ENCODE data around the gene CELF3. TPM values are rescaled to one million over a fixed set of nuclear protein-coding genes. Genes with fewer than 3 reads are reported as not detected.

Gene CELF3
- total RNA-seq, 1 donor from 2014 or later, result under 0.01 TPM

Small RNAs within 50 kb of the gene (small RNA-seq; reads per million reads assigned to genes)
- not detected for gene RNU6-662P

Other genes starting within 250 kb of the CELF3 start
- 0.52 TPM for gene CGN, start 205.4 kb downstream of the CELF3 start, total RNA-seq
- 6.8 TPM for gene TUFT1, start 176.5 kb downstream of the CELF3 start, total RNA-seq
- 36.0 TPM for gene SNX27, start 104.8 kb downstream of the CELF3 start, total RNA-seq
- not detected for gene RIIAD1, start 4.7 kb upstream of the CELF3 start, total RNA-seq
- 90.3 TPM for gene MRPL9, start 46.7 kb upstream of the CELF3 start, total RNA-seq
- 4.7 TPM for gene TDRKH, start 73.7 kb upstream of the CELF3 start, total RNA-seq
- gene LINGO4, start 88.6 kb upstream of the CELF3 start, total RNA-seq, result under 0.01 TPM
- gene RORC, start 115.0 kb upstream of the CELF3 start, total RNA-seq, result 8.9 TPM
- gene C2CD4D, start 123.0 kb upstream of the CELF3 start, total RNA-seq, result not detected
- gene THEM5, start 136.9 kb upstream of the CELF3 start, total RNA-seq, result not detected
- 8.4 TPM for gene THEM4, start 192.7 kb upstream of the CELF3 start, total RNA-seq